Gastroesophageal sphincter (tissue), 3 donors: ENCODE results near the gene CYSRT1.

Source experiments
- POLR2A ChIP-seq, 2 donors: fragments of 450-650 bp; IDR thresholded peaks; one replicate each; pipeline ENCODE4 v1.6.1; 2017; ENCODE audit warnings: antibody characterized with exemption in 2 of 2, mild to moderate bottlenecking in 2 of 2, moderate library complexity in 1 of 2
- POLR2AphosphoS5 ChIP-seq: sonication (generic); formaldehyde crosslinking; IDR thresholded peaks from one replicate; pipeline ENCODE4 v1.6.1; 2017; ENCODE audit warnings: antibody characterized with exemption
- TF ChIP-seq, protein P1 (sequence below), 4 experiments: fragments of 200-600 bp in 2 of 4; fragments of 450-650 bp in 2 of 4; sonication (generic) in 1 of 4; IDR thresholded peaks; one replicate each; pipeline ENCODE4 v1.5.1; 2017 to 2019; ENCODE audit warnings: antibody characterized with exemption in 4 of 4, mild to moderate bottlenecking in 2 of 4, moderate library complexity in 2 of 4

DNA sequence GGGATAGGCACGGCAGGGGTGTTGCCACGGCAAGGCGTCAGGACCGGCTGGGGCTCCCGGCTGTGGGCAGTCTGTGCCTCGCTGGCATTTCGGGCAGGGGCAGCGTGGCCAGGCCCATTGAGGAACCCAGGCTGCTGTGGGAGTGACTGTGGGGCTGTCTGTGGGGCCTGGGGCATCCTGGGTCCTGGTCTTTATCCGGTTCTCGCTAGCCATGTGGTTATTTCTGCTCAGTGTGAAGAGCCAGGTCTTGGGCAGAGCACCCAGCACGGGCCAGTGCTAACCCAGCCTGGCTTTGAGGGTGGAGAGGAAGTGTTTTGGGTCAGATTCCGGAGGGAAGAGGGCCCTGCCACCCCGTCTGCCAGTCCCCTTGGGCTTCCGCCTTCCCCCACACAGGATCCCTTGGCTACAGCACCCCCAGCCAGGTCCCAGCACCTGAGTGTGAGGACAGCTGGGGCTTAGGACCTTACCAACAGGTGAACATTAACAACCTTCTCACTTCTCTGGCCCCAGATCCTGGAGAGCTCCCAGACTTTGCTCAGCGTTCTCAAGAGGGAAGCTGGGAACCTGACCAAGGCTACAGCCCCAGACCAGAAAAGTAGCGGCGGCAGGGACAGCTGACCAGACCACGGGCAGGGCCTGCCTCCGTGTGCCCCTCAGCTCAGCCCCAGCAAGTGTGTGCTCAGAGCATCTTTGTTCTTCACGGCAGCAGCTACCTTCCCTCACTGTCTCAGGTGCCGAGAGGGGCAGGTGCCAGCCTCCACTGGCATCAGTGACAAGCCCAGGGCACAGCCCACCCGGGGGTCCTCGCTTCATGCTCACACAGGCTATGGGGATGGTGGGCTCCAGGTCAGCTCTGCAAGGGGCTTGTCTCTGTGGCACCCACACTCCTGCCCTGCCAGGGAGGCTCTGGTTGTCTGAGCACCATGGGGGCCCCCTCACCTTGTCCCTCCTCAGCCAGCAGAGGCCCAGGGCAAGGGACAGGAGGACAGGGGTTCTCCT, 35.4 kb upstream of the CYSRT1 start:
- TF ChIP-seq, protein P1, sequence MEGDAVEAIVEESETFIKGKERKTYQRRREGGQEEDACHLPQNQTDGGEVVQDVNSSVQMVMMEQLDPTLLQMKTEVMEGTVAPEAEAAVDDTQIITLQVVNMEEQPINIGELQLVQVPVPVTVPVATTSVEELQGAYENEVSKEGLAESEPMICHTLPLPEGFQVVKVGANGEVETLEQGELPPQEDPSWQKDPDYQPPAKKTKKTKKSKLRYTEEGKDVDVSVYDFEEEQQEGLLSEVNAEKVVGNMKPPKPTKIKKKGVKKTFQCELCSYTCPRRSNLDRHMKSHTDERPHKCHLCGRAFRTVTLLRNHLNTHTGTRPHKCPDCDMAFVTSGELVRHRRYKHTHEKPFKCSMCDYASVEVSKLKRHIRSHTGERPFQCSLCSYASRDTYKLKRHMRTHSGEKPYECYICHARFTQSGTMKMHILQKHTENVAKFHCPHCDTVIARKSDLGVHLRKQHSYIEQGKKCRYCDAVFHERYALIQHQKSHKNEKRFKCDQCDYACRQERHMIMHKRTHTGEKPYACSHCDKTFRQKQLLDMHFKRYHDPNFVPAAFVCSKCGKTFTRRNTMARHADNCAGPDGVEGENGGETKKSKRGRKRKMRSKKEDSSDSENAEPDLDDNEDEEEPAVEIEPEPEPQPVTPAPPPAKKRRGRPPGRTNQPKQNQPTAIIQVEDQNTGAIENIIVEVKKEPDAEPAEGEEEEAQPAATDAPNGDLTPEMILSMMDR (IDR thresholded peaks at IDR 0.05), result peak in 1 of 4 experiments; percentile 13
- TF ChIP-seq POLR2AphosphoS5 (no peak), POLR2A (IDR thresholded peaks at IDR 0.05) (no peak)
